ENCODE data around the gene AFF2.

Gene AFF2

GRCh38 chrX:148768296-148768695 is 267.9 kb downstream of the AFF2 start:
- no peak for DNase-seq

DNA sequence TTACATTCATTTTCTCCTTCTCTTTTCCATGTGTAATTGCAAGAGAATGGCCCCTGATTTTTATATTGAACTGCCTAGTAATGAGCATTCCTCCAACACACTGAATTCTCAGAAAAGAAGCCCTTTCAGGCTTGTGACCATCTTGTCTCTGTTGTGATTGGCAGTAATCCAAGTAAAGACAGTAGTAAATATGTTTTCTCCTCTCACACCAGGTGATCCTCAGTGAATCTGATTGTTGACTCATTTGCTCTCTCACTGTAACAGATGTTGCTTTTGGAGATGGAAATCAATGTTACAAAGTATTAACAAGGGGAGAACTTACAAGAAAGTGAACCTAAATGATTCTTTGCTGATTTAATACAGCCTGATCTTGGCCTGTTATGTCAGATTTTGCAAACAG is 271.0 kb downstream of the AFF2 start:
- DNase-seq = peak; percentile 11 to 74

DNA sequence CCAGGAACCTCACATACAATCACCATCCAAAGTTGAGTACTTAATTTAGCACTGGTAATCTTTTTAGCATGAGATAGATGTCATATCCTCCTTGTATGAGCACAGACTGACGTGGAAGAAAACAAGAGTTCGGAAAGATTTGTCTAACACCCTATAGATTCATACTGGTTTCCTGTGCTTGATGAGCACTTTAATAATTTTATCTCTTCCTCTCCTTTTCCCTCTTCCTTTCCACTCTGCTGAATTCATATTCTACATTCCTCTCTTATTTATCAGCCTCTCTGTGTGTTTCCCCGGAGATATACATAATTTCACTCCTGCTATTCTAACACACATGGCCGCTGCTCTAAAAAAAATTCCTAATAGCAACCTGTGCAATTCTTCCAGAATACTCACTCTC is 273.9 kb downstream of the AFF2 start:
- no peak for DNase-seq

DNA sequence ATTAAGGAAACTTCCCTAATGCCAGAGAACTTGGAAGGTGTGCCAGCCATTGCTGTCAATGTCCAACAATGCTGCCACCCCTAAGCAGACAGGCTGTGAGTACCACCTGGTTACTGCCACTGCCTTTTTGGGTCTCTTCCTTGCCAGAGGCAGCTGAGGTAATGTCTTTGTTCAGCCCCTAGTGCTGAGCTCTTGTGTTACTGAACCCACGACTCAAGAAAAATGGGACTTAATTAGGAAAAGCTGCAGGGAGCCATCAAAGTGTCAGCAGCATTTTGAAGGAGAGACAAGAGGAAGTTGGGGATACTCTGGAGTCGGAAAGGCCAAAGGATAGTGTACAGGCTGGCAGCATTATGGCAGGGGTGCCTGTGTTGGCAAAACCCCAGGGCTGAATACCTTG is 283.7 kb downstream of the AFF2 start:
- DNase-seq = peak in 1 of 2 experiments; percentile 7

DNA sequence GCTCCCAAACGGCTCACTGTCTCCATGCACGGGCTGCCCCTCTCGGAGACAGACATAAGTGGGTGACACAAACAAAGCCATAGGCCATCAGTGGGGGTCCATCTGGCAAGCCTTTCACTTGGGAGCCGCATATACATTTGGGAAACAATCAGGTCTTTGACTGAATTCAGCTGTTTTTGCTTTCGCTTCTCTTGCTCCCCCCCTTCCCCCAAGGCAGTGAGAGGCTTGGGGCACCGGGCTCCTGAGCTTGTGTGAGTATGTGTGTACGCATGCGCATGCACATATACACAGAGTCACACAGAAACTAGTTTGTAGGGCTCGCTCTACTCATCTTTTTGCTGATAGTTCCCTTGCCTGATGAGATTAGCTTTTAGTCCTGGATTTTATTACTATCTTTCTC is 284.4 kb downstream of the AFF2 start:
- DNase-seq = peak; percentile 31 to 70

DNA sequence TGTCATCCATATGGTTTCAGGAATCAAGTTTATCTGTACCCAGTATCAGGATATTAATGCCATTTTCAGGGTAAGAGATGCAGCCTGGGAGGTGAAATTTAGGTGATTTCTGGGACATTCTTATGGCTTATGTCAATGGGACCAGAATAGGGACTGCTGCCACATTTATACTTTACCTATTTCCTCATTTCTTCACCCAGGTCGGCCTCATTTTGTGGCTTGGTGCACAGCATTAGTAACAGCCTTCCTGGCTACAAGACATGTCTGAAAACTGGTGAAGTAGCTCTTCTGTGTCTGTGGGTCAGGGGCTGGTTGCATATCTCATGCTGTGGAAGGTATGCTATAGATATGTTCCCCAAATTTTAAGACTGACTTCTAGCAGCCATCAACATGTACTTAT is 284.8 kb downstream of the AFF2 start:
- no peak for DNase-seq

DNA sequence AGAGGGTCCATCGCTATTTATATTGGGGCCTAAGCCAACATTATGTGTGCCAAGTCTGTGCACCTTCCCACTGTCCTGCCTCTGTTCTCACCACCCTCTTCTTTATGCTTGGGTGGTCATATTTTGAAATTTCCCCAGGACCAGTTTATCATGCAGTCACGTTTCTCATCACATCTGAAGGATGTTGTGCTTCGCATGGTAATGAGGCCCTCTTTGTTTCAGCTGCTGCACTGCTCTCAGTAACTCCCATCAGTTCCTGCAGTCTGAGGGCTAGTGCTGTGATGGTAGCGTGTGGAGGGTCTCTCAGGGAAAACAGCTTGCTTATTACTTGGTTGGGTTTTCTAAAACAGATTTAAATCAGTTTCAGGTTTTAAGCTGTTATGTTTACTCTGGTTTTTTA is 288.0 kb downstream of the AFF2 start:
- no peak for DNase-seq

- DNase-seq = no peak
Measured at GRCh38 chrX:148794350-148794749, 293.9 kb downstream of the AFF2 start.

- DNase-seq = no peak
Measured at GRCh38 chrX:148804579-148805355, 304.4 kb downstream of the AFF2 start.

DNA sequence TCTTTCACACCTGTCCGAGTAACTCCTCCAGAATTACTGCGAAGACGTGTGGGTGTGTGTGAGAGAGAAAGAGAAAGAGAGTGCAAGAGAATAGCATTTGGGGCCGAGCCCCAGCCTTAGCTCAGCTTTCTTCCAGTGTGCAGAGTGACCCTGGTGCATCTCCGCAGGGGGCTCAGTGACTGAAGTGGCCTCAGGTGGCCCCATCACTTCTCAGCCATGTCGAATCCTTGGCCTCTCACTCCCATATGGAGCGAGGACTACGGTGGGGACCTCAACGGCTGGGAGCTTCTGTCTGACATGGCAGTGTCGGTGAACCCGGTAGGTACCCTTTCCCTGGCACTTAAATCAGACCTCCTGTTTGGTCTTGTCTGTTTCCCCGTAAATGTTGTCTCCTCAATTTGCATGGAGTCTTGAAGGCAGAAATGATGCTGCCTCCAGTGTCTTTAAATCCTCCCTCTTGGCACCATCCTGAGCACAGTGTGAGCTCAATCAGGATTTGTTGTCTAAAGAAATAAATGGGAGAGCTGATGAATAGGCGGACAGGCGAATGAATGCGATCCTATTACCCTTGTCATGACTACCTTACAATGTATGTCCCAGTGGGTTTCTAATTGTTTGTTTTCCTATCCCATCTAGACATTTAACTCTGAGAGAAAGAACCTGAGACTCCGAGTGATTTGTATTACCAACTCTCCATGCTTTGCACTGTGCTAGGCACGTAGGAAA is 305.9 kb downstream of the AFF2 start:
- DNase-seq = no peak

GRCh38 chrX:148808833-148809232 is 308.4 kb downstream of the AFF2 start:
- no peak for DNase-seq

DNA sequence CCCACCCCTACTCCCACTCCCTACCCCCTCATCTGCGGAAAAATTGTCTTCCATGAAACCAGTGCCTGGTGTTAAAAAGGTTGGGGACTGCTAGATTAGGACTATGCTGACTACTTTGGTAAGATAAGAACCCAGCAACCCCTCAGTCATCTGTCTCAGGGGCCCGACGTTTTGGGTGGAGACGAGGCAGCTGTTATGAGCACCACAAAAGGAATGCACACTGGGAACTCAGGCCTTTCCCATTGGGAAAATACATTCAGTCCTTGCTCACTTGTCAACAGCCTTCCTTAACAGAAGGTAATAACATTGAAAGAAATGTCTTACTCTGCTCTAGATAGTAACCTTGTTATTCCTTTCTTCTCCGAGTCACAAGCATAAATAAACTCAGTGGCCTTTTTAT is 310.8 kb downstream of the AFF2 start:
- no peak for DNase-seq

- no peak for DNase-seq
Measured at GRCh38 chrX:148813422-148813821, 313.0 kb downstream of the AFF2 start.

- peak in 1 of 2 experiments; percentile 36 for DNase-seq
Measured at GRCh38 chrX:148813967-148814366, 313.6 kb downstream of the AFF2 start.

- no peak for DNase-seq
Measured at GRCh38 chrX:148815218-148815961, 315.0 kb downstream of the AFF2 start.

DNA sequence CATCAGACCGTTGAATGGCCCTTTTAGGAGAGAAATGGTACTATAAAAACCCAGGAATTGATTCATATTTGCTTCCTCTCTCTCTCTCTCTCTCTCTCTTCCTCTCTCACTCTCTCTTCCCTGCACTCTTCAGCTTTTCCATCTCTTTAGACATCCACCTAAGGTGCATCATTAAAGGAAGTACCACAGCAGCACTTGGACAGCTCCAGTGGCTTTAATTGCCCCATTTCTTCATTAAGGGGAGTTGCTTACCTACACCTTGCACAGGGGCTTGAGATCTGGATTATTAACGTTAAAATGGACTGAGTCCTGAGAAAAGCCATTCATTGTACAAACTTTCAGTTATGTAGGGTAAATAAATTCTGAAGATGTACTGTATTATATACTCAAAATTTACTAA is 323.6 kb downstream of the AFF2 start:
- DNase-seq = no peak

- DNase-seq = no peak
Measured at GRCh38 chrX:148825696-148826095, 325.3 kb downstream of the AFF2 start.

DNA sequence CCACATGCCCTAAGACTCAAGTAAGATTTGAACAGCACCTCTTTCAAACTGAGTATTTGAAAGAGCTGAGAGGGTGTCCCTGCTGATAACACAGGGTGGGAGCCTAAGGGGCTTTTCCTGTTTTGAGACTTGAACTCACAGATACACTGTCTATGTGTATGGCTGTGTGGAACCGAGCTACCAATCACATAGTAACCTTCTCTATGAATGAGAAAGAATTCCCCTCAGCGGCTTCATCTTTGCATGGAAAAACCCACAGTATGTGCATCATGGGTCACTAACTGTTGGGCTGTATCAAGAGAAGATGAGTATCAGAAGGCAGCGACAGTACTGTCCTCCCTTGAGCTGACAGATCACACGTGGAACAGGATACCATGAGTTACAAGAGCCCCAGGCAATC is 336.3 kb downstream of the AFF2 start:
- no peak for DNase-seq

DNA sequence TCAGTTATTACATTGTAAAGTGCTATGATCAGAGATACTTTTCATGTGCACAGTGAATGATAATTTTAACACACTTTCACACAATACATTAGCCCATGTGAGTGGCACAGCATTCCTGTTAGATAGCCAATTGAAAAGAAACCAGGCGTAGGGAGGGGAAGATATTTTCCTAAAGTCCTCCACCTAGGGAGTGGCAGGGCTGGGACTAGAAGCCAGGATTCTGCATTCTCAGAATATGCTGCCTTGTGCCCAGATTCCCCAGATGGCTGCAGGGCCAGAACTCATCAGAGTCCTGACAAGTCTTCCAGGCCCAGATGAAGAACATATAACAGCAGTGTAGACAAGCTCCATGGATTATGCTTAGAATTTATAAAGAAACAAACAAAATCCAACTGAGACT is 350.2 kb downstream of the AFF2 start:
- no peak for DNase-seq

- DNase-seq = peak; percentile 67 to 74
Measured at GRCh38 chrX:148854306-148854705, 353.9 kb downstream of the AFF2 start.

DNA sequence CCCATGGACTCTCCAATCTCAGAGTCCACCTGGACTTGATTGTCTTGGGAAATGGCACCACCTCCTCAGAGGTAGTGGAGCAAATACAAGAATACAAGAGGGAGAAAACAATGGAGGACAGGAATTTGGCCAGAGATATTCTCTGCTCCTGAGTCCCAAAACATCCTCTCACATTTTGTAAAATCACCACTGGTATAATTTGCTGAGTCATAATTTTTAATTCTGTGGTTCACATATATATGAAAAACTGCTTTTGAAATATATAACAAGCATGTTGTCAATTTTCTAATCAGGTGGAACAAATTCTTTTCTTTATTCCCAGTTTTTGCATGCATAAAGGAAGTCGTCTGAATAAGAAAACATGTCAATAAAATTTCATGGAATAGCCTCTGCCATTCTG is 356.1 kb downstream of the AFF2 start:
- DNase-seq = no peak

DNA sequence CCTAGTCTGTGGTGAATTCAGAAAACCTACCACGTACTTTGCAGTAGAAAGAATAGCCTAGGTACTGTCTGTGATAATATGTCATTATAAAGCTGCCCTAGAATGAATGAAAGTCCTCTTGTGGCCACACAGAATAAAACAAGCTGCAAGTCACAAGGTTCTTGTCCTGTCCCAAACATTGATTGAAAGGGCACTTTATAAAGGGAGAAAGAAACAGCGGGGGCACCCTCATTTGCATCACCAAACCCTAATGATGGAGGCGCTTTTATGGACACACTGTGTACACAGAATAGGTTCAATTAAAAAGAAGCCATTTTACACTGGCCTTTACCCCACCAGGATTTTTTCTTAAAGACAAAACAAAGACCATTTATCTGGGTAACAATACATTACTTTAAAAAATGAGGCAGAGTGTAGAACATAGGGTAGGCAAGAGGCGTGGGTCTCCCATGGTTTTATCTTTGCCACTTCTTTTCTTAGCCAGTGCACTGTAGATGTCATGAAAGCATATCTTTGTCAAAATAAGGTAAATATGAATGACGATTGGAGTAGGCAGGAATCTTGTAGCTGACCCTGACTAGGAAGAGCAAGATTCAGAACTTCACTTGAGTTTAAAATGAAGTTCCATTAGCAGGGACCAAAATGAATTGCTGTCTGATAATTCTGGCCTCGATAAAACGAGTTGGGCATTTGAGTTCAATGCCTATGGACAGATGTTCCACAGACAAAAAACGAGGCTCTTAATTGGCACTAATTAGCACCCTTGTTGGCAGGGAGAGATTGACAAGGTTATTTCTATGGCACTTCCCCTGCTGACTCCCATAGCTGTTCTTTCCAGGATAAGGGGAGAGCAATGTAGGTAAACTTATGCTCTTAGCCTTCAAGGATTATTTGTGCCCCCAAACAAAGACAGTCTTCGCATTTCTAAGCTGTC is 365.1 kb downstream of the AFF2 start:
- DNase-seq = peak; percentile 2 to 46

DNA sequence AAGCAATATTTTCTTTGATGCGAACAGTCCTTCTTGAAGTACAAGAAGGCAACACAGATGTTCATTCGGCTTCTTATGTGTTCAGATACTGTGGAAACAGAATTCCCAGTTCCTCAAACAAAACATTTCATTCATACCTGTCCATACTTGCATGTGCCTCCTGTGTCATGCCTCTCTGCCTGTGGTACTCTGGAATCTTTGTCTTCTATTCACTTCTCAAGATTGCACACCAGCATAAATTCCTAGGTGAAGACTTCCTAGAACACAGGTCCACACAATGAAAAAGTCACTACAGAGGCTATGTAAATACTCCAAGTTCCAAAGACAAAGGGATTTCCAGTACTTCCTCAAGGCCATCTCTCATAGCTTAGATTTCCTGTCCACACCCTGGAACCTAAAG is 367.2 kb downstream of the AFF2 start:
- no peak for DNase-seq

Measured in NCI-H524 (cell line).